Astrocyte of the spinal cord (primary cell): ENCODE measurements around the gene VAV3.

Source experiments
- DNase-seq: peaks from one replicate; pipeline ENCODE4 v3.0.0; 2011; ENCODE audit warnings: low read depth, low spot score
- H3K4me3 ChIP-seq: 2 replicates; pipeline ENCODE4 v1.5.1; 2011; ENCODE audit warnings: low read depth, mild to moderate bottlenecking, low read length, moderate library complexity
- CTCF ChIP-seq: IDR thresholded peaks from 2 replicates; pipeline ENCODE4 v1.5.1; 2012; ENCODE audit warnings: low read depth, mild to moderate bottlenecking, low read length, inconsistent platforms
- in situ Hi-C: cut with HindIII; loops from 2 replicates; pipeline ENCODE4 v1.10.0; 2017; ENCODE audit warnings: low sequenced_read_pairs

VAV3 gene

GRCh38 chr1:107593501-107594209 lies 371.3 kb downstream of the VAV3 start:
- no peak overlapping the region for H3K4me3 ChIP-seq
- TF ChIP-seq CTCF, result no peak
- in situ Hi-C loops, result no loop called here
- no peak for DNase-seq

GRCh38 chr1:107590900-107591622 lies 373.9 kb downstream of the VAV3 start:
- in situ Hi-C loops, result no loop called here
- DNase-seq, result no peak
- H3K4me3 ChIP-seq, result no peak overlapping the region
- no peak for TF ChIP-seq CTCF

DNA sequence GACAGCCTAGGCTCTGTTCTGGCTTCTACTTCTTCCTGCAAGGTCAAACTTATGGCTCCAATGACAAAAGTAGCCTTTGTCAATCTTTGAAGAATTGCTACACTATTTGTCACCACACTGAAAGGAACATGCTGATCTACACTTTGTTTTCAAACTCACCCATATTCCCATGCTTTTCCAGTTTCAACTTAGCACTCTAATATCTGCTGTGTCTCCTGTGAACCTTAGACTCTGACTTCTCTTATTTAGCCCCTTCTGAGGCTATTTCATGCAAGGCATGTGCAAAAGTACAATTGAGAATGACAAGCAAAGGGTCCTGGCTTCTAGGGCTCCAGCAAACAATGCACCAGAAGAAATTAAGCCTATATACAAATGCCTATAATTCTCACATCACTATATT lies 374.9 kb downstream of the VAV3 start:
- DNase-seq, result no peak
- H3K4me3 ChIP-seq, result no peak overlapping the region
- no peak for TF ChIP-seq CTCF
- in situ Hi-C loops, result no loop called here

- in situ Hi-C loops, result no loop called here
- TF ChIP-seq CTCF, result no peak
- no peak overlapping the region for H3K4me3 ChIP-seq
- no peak for DNase-seq
Observed at GRCh38 chr1:107588321-107588720, 376.7 kb downstream of the VAV3 start.

GRCh38 chr1:107575226-107575625 lies 389.8 kb downstream of the VAV3 start:
- no peak for DNase-seq
- H3K4me3 ChIP-seq, result no peak overlapping the region
- no peak for TF ChIP-seq CTCF
- in situ Hi-C loops, result no loop called here

GRCh38 chr1:107574044-107574443 lies 390.9 kb downstream of the VAV3 start:
- no peak overlapping the region for H3K4me3 ChIP-seq
- TF ChIP-seq CTCF, result no peak
- in situ Hi-C loops, result no loop called here
- DNase-seq, result no peak
